Head of caudate nucleus (tissue), 42 donors: ENCODE results near the gene NAALADL2.
A peak's percentile ranks its signal among the peaks of the same experiment; 100 is the strongest.
"Not testable (repeated sequence)": the region's sequence is repeated elsewhere in the genome, so short reads cannot be mapped to it uniquely, and the experiment has no call there.

ENCODE experiments used
- DNase-seq, 42 donors: peaks; one replicate each; pipeline versions ENCODE4 v3.0.0 to v3.0.0-alpha.2; 2020 to 2021; ENCODE audit warnings: mixed read lengths in 7 of 42
- intact Hi-C: fragments of 100-400 bp; cut with DNase I; formaldehyde crosslinking; loops from one replicate; pipeline ENCODE4 v1.15.0; 2022

The NAALADL2 gene

GRCh38 chr3:175316799-175317198 is 457.7 kb downstream of the NAALADL2 start:
- intact Hi-C loops = no loop called here

DNA sequence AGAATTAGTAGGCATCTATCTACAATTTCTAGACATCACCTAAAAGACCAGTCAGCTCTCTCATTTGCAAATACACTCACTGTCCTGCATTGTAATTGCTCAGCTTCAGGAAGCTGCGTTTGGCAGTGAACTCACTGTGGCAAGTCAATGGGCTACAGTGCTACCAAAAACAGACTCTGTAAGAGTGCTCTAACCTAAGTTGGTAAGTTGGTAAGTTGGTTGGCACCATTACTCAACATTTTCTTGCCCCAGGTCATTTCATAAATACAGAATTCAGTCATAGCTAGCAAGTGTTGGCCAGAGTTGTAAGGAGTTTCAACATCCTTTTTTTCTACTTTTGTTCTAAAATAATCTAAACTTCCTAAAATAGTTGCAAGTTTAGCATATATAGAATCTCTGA is 466.3 kb downstream of the NAALADL2 start:
- intact Hi-C loops = no loop called here
- DNase-seq = no peak

More at GRCh38 chr3:175316799-175317198, 457.7 kb downstream of the NAALADL2 start:
- DNase-seq = no peak

DNA sequence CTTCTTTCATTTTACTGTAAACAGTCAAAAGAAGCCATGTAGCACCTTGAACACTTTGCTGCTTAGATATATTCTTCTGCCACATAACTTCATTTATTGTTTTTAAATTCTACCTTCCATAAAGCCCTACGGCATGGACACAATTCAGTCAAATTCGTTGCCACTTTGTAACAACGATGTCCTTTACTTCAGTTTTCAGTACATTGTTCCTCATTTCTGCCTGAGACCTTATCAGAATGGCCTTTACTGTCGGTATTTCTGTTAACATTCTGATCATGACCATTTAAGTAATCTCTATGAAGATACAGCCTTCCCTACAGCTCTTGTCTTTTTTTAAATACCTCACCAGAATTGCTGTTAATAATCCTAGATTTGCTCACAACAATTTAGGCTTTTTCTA is 466.9 kb downstream of the NAALADL2 start:
- DNase-seq = no peak
- intact Hi-C loops = no loop called here

DNA sequence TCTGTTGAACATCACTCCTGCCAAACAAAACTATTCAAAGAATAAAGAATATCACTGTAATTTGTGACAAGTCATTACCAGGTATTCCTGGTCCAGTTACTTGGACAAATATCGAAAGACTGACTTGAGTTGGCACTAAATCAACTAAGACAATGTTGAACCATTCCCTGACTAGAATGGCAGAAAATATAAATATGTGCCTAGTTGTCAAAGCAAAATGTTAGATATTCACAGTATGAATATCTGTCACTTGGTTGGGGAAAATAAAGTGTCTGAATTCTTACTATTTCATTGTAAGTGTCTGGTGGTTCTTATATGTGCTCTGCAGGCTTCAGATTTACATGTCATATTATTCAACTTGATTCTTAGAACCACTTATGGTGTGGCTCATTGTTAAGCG is 470.2 kb downstream of the NAALADL2 start:
- no peak for DNase-seq
- intact Hi-C loops = no loop called here

DNA sequence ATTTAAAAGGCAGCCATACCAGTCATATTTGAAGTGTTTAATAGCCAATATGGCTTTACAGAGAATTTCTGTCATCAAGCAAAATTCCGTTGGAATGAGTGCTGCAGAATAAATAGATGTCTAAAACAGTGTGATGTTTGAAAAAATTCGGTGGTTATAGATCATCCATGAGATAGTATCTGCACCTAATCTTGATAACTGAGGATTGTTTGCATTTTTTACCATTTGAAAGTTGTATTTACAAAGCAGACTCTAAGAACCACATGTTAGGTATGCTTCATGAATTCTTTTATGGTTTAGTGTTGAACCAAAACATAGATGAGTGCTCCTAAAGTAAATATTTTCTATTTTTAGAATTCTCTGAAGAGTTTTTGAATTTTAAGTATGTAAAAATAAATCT is 476.1 kb downstream of the NAALADL2 start:
- DNase-seq = no peak
- intact Hi-C loops = no loop called here

DNA sequence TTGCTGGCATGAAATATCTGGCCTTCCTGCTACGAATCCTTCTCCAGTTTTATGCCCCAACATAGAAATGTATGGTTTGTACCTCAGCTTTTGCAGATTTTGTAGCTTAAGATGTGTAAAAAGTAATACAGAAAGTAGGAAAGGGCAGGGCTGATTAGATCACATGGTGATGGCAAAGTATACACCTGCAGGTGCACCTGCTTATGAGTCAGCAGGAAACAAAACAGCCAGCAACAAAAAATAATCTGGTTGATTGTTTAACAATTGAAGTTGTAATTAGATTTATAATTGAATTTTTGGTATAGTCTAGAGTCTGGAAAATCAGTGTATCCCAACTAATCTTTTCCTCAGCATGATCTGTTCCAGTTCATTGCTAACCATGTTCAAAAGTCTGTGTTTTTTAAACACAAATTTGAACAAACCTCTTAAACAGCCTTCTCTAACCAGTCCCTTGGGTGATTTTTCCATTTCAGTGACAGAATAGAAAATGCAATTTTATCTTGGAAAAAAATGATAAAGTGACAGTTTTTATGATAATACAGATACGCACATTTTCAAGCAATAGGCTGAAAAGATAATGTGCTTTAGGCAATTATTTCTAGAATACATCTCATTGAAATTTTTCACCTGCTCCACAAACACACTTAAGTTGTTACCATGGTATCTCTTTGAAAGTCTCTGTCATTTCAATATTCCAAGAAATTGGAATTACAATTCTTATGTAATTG is 477.4 kb downstream of the NAALADL2 start:
- intact Hi-C loops = no loop called here
- DNase-seq = no peak

GRCh38 chr3:175337631-175338030 is 478.5 kb downstream of the NAALADL2 start:
- DNase-seq = no peak
- intact Hi-C loops = no loop called here

- intact Hi-C loops = no loop called here
- peak in 6 of 42 donors; percentile 1 to 38 (median 6) for DNase-seq
Measured at GRCh38 chr3:175338775-175339535, 479.8 kb downstream of the NAALADL2 start.

- DNase-seq = no peak
- intact Hi-C loops = no loop called here
Measured at GRCh38 chr3:175340338-175341015, 481.3 kb downstream of the NAALADL2 start.

GRCh38 chr3:175342196-175342595 is 483.1 kb downstream of the NAALADL2 start:
- intact Hi-C loops = no loop called here
- no peak for DNase-seq

- intact Hi-C loops = no loop called here
- DNase-seq = no peak
Measured at GRCh38 chr3:175343946-175344345, 484.8 kb downstream of the NAALADL2 start.

GRCh38 chr3:175346573-175347356 is 487.6 kb downstream of the NAALADL2 start:
- intact Hi-C loops = no loop called here
- DNase-seq = peak in 41 of 42 donors; percentile 18 to 88 (median 56)

DNA sequence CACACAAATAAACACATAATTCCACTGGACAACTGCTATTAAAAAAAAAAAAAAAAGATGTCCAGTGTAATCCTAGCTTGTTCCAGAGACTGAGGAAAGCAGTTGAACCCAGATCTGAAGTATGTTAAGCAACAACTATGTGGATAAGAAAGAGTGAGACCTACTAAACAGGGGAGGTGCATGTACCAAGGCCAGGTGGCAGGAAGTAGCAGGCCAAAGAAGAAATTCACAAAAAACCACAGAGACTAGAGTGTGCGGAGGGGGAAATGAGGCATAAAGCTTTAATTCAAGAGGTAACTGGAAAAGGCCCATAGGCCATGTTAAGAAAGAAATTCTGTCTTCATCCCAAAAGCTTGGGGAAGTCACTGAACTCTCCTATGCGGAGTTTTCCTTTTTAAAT is 490.0 kb downstream of the NAALADL2 start:
- intact Hi-C loops = no loop called here
- no peak for DNase-seq

DNA sequence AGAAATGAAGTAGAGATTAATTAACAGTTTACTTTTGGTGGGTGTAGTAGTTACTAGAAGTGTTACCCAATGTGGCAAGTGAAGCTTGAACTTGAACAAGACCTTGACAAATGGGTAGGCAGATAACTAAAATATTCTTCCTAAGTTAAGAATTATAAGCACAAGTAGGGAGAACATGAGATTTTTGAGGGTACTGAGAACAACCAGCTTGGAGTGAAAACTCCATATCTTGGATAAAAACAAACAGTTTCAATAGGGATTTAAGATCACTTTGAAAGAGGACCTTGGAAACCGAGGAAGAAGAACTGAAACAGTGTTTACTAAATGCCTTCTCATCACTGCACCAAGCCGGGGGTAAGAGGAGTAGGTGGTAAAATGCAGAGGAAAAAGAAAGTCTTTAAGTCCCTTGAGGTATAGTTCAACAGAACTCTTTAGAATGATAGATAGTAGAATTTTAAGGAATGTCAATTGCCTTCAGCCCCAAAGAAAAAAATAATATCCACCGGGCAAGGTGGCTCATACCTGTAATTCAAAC is 496.7 kb downstream of the NAALADL2 start:
- intact Hi-C loops = no loop called here

DNA sequence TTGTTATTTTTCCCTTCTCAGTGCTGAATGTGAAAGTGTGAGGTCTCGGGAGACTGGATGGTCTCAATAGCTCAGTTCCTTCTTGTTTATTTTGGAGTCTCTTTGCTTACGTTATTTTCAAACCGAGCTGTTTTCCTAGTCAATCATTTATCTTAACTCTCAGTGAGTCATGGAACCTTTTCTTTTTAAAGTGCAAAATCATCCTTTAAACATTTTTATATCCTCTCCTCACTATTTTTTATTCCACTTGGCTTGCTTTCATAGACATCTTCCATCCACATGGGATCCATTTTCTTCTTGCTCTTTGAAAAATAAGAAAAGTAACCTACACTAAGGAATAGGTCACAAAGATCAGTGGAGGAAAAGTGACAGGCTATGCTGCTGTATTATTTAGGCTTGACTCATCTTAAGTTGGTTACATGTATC is 497.8 kb downstream of the NAALADL2 start:
- DNase-seq = no peak

More for the DNA sequence above, 496.7 kb downstream of the NAALADL2 start:
- no peak for DNase-seq

DNA sequence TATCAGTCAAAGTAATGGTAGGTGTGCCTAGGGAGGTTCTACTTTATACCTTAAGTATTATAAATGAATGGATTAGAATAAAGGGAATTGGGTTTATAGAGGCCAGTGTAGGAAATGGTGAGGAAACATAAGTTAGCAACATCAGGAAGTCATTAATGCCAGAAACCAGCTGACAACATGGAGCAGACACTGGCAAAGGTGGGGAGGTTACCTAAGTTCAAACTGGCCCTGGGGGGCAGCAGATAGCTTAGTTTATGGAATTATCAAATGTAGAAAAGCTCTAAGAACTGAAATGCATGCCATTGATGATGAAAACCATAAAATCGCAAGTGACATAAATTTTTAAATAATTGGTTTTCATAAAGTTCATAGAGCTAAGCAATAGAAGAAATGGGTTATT is 498.6 kb downstream of the NAALADL2 start:
- intact Hi-C loops = no loop called here
- no peak for DNase-seq

More for the DNA sequence above, 497.8 kb downstream of the NAALADL2 start:
- intact Hi-C loops = no loop called here

GRCh38 chr3:175358935-175359334 is 499.8 kb downstream of the NAALADL2 start:
- intact Hi-C loops = no loop called here

DNA sequence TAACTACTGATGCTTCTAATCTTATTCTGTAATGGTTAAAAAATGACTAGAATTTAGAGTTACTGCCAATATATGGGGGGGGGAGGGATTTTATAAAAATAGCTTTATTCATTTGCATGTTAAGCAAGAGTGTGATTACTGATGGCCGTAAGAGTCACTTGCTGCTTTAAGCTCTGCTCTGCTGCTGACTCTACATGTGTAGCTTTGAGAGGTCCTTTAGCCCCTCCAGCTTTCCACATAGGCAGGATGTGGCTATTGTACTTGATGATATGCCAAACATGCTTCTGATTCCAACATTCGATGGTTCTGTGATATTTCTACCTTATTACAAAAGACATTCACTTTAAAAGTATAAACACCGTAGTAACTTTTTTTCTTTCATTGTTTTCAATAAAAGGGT is 511.3 kb downstream of the NAALADL2 start:
- intact Hi-C loops = not testable (repeated sequence)

More at GRCh38 chr3:175358935-175359334, 499.8 kb downstream of the NAALADL2 start:
- DNase-seq = no peak

GRCh38 chr3:175371187-175371586 is 512.1 kb downstream of the NAALADL2 start:
- intact Hi-C loops, DNase-seq: not testable (repeated sequence)

More for the DNA sequence above, 511.3 kb downstream of the NAALADL2 start:
- DNase-seq = not testable (repeated sequence)
